CD4-positive, alpha-beta T cell treated with Interleukin-2 at 100 ng/mL for 4 hours (primary cell): ENCODE results near the gene WDR35.
"Not testable (repeated sequence)": the region's sequence is repeated elsewhere in the genome, so short reads cannot be mapped to it uniquely, and the experiment has no call there.

Experiments used
- DNase-seq: peaks from one replicate; pipeline ENCODE4 v3.0.0-alpha.2; 2020; ENCODE audit warnings: low spot score

The WDR35 gene

DNA sequence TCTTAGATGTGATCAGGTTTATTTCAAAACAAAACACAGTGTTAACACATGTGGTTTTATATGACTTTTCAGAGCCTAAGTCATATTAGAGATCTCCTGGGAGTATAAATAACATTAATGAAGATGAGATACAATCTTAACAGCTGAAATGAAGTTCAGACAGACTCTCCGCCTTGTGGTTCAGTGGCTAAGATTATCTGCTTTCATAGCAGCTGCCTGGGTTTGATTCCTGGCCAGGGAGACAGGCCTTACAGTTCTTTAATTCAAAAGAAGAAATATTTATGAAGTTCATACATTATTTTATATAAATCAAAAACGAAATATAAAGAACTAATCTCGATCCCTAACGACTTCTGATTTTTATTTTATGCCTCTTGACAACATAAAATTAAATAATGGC, 52.9 kb downstream of the WDR35 start:
- no peak for DNase-seq

DNA sequence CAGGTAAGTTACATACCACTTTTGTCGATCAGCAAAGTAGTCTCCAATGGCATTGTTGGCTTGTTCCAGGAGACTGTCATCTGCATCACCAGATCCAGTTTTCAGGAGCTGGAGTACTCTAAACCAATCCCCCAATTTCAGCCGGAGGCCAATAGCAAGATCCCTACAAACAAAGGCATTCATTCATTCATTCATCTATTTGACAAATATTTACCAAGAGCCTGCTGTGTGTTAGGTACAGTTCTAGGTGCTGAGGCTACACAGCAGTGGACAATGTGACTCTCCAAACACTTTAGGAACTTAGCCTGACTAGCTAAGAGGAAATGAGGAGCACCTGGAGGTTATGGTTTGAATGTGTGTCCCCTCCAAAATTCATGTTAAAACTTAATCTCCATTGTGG, 53.7 kb downstream of the WDR35 start:
- DNase-seq: no peak

DNA sequence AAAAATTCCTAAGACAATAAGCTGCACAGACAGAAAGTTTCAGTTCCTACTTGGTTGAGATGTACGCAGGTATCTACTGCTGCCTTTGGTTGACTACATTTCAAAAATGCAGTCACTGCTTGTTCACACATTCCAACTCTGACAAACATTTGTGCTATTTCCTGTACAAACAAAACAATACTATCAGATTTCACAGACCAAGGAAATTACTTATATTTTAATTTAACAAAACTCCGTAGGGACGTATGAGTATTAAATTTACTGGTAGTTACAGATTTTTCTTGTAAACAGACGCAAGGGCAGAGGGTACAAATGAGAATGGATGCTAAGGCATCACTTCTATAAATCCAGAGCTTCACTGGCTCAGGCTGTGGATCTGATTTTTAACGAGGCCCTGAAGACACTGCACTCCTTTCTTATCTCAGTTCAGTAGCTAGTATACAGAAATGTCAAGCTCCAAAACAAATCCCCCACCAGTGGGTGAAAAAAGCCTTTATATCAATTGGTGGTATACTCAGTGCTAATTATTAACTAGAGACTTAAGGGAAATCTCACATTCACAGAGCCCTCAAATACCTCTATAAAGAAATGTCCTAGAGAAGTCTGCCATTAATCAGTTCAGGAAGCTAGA, 56.4 kb downstream of the WDR35 start:
- no peak for DNase-seq

DNA sequence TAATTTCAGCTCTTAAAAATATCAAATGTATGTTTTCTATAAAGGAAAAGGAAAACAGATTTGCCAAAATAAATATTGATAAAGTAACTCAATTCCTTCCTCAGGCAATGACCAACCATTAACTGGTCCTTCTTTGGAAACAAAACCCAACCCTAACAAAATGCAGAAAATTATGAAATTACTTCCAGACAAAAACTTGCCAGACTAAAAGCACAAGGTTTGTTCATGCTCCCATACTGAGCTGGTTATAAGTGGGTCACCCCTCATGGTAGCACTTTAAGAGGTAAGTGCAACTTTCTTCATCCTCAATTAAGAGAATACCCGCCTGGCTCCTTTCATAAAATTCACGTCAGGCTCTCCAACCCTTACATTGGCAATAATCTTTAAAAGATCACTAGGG, 57.0 kb downstream of the WDR35 start:
- no peak for DNase-seq

DNA sequence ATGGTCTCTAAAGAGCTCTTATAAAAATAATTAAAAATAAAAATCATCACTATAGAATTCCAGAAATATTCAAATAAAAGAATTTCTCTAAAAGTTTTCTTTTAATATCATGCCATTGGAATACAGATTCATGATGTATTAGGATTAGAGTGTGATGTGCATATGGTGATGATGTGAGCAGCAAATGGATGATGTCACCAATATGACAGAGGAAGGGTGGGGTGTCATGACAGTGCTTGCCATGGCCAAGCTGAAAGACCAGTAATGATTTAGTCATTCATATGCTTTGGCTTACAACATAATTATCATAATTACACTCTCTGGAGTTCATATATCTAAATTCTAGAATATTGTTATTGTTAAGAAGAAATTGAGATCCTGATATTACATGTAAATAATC, 60.7 kb downstream of the WDR35 start:
- no peak for DNase-seq

DNA sequence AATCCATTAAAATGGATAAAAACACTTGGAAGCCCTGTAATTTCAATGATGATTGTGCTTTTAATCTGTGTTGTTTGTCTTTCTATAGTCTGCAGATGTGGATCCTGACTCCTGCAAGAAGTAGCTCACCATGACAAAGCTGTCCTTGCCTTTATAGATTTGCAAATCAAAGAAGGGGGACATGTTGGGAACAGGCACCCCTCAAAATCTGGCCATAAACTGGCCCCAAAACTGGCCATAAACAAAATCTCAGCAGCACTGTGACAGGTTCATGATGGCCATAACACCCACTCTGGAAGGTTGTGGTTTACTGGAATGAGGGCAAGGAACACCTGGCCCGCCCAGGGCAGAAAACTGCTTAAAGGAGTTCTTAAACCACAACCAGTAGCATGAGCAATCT, 62.1 kb downstream of the WDR35 start:
- DNase-seq: not testable (repeated sequence)

DNA sequence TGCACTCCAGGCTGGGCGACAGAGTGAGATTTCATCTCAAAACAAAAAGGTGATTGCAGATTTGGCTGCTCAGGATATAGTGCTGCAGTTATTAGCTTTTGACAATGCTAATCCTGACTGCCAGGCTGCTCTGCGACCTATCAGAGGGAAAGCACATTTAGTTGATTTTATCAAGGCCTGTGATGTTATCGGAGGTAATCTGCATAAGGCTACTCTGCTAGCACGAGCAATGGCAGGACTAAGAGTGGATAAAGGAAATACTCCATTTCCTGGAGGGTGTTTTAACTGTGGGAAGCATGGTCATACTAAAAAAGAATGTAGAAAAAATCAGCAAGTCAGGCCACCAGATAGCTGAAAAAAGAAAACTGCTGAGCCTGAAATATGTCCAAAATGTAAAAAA, 65.4 kb downstream of the WDR35 start:
- not testable (repeated sequence) for DNase-seq

DNA sequence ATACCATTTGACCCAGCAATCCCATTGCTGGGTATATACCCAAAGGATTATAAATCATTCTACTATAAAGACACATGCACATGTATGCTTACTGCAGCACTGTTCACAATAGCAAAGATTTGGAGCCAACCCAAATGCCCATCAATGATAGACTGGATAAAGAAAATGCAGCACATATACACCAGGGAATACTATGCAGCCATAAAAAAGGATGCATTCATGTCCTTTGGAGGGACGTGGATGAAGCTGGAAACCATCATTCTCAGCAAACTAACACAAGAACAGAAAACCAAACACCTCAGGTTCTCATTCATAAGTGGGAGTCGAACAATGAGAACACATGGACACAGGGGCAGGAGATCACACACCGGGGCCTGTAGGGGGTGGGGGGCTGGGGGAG, 67.7 kb downstream of the WDR35 start:
- DNase-seq: not testable (repeated sequence)

DNA sequence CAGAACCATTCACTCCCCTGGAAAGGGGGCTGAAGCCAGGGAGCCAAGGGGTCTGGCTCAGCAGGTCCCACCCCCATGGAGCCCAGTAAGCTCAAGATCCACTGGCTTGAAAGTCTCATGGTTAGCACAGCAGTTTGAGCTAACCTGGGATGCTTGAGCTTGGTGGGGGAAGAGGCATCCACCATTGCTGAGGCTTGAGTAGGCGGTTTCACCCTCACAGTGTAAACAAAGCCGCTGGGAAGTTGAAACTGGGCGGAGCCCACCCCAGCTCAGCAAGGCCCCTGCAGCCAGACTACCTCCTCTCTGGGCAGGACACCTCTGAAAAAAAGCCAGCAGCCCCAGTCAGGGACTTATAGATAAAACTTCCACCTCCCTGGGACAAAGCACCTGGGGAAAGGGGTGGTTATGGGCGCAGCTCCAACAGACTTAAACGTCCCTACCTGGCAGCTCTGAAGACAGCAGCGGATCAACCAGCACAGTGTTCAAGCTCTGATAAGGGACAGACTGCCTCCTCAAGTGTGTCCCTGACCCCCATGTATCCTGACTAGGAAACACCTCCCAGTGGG, 73.4 kb downstream of the WDR35 start:
- no peak for DNase-seq

DNA sequence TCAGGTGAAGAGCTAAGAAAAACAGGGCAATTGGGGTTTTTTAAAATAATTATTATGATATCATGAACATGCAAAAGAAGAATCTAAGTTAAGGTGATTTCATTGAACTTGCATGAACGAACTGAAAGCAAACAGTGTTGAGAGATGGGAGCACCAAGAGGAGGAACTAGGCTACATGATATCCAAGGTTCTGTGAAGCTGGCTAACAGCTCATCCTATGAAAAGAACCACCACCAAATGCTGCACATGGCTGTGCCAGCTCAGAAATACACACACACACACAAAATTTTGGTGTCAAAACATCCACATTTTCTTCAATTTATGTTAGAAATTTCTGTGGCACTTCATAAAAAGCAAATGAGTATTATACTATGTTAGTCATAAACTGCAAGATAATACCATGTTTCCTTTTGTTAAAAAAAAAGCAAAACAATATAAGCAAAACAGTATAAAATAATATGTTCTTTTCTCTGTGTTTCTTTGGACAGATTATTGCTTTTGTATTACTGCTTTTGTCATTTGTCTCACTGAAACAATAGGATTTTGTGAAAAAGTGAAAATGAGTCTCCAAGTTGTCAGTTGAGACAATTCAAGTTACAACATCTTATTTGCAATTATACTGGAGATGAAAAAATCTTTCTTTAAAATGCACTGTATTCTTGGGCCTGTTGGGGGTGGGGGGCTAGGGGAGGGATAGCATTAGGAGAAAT, 75.5 kb downstream of the WDR35 start:
- no peak for DNase-seq

DNA sequence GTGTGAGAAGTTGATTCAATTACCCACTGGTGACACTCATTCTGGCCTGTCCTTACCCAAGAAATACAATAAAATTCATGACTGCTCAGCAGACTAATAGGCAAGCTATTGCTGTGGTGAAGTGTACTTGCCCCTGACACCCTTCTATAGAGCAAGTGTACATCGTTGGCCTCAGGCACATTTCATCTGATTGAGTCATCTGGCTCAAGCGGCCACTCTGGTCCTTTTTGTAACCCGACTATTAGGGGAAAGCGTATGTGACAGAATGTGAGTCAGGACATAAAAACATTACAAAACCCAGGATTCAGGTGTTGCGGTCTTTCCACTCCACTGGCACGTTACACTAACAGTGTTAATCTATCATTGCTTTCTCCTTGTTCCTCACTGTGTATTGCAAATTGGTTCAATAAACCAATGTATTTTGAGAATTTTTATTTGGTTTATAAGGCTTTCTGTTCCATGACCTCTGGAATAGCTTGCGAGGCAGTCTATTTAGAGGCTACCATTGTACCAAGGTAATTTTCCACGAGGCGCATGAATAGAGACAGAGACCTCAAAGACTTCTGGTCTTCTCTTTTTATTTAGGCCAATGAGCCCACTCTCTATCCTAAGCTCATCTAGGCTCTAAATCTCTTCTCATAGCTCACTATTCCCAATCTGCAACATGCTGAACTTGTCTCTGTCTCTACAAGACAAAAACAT, 77.9 kb downstream of the WDR35 start:
- no peak for DNase-seq

DNA sequence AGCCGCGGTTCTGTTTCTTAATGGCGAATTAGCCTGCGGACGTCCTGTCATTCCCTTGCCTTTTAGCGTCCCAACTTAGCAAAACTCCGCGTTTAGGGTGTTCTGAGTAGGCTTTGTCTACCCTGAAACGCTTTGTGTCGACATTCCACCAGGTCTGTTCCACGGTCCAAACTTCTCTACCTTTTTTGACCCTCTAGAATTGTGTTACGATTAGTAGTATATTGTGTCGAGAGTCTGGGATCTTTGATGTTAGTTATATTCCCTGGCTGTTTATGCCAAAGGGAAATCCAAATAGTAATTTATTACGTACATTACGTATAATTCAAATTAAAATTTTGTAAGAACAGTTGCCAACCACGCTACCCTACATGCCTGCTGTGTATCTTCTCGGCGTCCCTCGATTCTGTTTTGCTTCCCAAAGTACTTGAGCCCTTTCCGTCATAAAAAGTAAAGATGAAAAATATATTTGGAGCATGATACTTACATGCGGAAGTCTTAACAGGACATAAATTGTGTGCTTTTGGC, 87.6 kb downstream of the WDR35 start:
- no peak for DNase-seq

DNA sequence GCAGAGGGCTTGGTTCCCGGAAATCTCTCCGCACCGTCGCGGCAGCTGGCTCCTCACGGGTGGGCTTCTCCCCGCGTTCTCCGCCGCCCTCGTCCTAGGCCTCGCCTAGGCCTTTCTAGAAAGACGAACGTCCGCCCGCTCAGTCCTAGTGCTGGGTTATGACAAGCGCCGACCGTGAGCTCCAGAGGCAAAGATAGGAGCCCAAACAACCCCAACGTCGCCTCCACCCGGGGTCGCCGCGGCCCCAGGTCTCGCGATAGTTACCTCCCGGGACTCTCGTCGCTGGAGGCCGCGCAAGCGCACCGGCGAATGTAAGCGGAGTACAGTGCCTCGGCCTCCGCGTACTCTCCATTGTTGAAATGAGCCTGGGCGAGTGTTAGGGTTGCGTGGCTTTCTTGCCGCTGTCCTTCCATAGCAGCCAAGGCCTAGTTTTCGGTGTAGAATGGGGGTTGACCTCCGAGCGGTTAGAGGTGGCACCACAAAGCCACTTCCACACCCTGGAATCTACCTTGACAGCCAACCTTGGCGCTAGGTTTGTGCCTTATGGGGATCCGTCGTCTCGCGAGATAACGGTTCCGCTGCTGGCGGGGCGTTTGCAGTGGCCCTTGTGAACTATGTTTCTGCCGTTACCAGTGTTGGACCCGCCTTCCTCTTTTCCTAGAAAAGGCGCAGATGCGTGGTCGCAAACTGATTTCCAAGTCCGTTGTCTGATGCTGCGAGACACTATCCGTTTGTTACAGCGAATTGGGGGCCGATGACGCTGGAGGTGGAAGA, 88.3 kb downstream of the WDR35 start, which contains the start of gene TTC32:
TSS of gene TTC32 (minus strand) at position 542 of the 774 bp plus-strand sequence. CDS start at position 413, 129 bp downstream.
- peak; percentile 96 for DNase-seq

DNA sequence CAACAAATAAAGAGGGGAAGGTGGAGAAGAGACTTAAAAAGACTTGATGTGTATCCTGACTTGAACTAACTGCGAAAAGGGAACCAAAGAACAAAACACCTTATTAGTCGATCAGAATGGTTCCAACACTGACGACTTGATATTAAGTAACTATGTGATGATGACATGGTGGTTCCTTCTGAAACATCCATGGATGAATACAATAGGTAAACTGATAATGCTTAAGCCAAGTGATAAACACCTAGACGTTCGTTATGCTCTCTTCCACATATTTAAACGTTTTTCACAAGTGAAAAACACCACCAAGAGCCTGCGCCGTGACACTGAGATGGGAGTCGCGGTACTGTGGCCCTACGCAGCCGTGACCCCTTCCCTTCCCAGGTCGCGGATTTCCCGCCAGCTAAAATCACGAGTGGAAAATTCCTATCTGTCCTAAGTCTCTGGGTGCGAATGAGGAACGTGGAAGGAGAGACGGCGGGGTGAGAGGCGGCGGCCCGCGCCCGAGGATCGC, 88.9 kb downstream of the WDR35 start:
- no peak for DNase-seq

DNA sequence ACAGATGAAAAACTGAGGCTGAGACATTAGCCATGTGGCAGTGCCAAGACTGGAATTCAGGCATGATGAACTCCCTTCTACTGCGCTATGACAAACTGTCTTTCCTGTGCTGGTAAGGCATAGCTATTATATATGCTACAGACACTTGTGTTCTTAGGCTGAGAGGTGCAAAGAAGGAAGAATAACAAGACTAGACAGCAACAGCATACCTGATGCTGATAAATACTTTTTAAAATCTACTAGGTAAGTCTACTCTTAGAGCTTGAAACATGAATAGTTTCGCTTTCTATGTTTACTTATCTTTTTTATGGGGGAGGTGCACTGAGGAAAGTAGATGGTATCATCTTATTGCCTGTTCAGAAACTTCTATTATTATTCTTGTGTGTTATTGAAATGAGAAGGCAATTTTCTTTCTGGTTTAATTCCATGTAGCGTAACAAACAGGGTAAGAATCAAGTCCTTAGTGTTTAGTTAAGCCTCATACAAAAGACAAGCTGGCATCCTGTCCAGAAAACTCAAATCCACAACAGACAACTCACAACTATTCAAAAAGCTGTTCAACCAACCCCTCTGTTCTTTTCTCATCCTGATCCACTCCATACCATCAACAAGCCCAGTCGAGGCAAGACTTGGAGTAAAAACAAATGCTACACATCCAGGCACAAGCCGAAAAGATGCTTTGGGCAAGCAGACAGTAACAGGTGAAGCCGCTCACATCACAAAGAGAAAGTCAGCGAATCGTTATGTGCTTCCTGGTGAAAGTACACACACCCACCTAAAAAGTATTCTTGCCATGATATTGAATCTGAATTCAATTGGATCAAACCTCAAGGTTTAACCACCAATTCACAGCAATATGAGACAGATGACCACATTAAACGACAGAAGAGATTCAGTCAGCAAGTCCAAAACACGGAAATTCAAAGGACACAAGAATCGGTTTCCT, 89.6 kb downstream of the WDR35 start:
- DNase-seq: peak; percentile 45

DNA sequence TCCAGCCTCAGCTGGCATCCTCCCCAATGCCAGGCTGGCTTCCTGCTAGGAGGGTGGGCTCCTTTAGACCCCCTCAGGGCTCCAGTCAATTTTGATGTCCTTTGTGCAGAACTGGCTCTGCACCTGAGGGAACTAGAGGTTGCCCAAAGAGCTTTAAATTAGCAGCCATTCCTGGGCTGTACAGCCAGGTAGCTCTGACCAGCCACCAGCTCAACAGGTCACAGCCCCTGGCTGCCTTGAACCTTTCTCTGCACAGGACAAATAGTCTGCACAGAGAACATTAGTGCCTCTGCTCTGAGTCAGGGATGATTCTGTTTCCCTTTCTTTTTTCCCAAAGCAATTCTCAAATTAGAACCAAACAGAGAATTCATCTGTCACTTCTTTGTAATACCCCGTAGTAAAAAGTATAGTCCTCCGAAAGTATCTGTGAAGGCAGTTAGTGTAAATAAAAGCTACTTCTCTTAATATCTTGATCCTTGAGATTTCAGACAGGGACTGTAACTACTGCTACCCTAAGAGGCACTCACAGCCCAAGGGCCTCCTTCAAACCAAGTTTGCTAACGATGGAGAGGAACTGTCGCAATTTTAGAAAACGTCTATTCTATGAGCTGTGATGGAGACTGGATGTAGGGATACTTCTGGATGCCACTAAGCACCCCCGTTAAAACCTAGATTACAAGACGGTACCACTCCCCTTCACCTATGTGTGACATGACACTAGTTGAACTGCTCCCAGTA, 91.1 kb downstream of the WDR35 start:
- no peak for DNase-seq

DNA sequence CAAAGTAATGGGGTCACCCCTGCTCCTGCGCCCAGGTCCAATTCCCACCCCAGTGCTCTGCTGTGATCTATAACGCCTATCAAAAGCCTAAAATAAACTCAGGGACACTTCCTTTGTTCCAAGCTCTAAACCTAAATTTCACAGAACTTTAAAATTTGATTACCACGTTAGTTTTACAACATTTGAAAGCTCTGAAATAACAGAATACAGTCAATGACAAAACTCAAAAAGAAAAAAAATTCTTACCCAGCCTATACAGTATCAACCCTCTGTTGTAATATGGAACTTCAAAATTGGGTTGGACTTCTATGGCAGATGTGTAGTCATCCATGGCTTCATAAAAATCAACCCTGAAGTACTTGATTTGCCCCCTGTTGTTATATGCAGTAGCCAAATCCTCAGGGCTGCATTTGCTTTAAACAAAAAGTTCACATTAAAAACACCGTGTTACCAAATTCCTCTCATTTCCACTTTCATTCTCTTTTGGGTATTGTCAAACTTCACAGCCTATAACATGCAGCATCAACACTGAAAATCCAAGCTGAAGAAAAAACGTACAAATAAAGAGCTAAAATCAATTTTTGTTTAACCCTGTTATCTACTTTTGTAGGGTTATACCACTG, 92.2 kb downstream of the WDR35 start:
- DNase-seq: no peak

DNA sequence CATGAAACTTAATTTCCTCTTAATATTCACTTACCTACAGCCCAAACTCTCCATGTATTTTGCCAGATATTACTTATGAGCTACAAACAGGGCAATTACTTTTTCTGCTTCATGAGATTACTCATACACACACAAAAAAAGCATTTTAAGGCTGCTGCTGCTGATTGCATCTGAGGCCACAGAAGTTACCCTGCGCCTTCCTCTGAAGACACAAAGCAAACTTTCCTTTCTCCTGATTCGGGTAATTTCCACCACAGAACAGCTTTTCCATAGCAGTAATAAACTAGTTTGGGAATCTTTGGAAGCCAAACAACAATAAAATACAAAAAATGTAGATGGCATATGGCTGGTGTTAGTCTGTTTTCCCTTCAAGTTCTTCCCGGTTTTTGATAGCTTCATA, 94.4 kb downstream of the WDR35 start:
- DNase-seq: no peak

DNA sequence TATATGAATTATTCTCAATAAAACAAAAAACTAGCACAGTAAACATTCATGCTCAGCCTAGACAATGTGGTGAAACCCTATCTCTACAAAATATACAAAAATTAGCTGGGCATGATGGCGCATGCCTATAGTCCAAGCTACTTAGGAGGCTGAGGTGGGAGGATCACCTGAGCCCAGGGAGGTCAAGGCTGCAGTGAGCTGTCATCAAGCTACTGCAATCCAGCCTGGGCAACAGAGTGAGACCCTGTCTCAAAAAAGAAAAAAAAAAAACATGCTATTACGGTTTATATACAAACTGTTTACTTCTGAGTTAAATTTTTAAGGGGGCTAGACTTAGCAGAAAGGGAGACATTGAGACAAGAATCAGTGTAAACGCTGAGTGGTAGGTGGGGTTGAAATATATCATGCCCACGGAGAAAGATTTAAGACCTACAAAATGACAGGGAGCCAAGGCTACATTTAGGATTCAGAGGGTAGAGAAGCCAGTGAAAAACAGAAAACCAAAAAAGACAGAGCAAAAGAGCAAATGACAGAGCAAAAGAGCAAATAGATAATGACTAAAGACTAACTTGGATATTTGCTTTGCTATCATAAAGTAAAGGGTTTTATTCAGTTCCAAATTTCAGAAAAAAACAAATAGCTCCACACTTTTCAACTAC, 95.6 kb downstream of the WDR35 start:
- DNase-seq: no peak
